Measurements from ENCODE around the gene FHIT.

The FHIT gene

GRCh38 chr3:61057464-61057863 lies 193.8 kb downstream of the FHIT start:
- TF ChIP-seq SIN3A (IDR thresholded peaks at IDR 0.05; ENCODE audit: borderline replicate concordance, insufficient read depth, low read length) (no peak), POLR2AphosphoS5 (IDR thresholded peaks at IDR 0.05; ENCODE audit: low read depth, low read length) (no peak), FOXP2 (optimal IDR thresholded peaks at IDR 0.05; ENCODE audit: borderline replicate concordance, extremely low read depth, extremely low read length, insufficient read depth) (no peak), TAF1 (IDR thresholded peaks at IDR 0.05; ENCODE audit: borderline replicate concordance, insufficient read depth, low read length) (no peak)
- TF ChIP-seq, protein P1, sequence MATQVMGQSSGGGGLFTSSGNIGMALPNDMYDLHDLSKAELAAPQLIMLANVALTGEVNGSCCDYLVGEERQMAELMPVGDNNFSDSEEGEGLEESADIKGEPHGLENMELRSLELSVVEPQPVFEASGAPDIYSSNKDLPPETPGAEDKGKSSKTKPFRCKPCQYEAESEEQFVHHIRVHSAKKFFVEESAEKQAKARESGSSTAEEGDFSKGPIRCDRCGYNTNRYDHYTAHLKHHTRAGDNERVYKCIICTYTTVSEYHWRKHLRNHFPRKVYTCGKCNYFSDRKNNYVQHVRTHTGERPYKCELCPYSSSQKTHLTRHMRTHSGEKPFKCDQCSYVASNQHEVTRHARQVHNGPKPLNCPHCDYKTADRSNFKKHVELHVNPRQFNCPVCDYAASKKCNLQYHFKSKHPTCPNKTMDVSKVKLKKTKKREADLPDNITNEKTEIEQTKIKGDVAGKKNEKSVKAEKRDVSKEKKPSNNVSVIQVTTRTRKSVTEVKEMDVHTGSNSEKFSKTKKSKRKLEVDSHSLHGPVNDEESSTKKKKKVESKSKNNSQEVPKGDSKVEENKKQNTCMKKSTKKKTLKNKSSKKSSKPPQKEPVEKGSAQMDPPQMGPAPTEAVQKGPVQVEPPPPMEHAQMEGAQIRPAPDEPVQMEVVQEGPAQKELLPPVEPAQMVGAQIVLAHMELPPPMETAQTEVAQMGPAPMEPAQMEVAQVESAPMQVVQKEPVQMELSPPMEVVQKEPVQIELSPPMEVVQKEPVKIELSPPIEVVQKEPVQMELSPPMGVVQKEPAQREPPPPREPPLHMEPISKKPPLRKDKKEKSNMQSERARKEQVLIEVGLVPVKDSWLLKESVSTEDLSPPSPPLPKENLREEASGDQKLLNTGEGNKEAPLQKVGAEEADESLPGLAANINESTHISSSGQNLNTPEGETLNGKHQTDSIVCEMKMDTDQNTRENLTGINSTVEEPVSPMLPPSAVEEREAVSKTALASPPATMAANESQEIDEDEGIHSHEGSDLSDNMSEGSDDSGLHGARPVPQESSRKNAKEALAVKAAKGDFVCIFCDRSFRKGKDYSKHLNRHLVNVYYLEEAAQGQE (IDR thresholded peaks at IDR 0.05; ENCODE audit: insufficient read depth in 1 of 2, low read depth in 2 of 2, low read length in 2 of 2), result no peak

DNA sequence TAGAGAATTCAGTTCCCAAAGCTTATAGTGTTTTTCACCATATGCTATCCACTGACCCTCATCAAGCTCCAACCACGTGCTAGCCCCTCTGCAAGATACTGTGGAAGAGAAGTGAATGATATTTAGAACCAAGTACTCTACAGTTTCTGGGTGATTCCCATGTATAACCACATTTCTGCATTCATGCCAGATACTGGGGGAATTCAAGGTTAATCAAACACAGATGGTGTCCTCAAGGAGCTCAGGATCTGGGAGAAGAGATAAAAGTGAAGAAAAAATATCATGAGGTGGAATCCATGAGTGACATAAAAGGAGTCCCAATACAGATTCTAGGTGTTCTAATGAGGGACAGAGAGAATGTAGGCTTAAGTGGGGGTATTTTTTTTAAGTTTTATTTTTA lies 195.8 kb downstream of the FHIT start:
- TF ChIP-seq, protein P1 (IDR thresholded peaks at IDR 0.05; ENCODE audit: insufficient read depth in 1 of 2, low read depth in 2 of 2, low read length in 2 of 2), result no peak
- TF ChIP-seq POLR2AphosphoS5 (IDR thresholded peaks at IDR 0.05; ENCODE audit: low read depth, low read length) (no peak), FOXP2 (optimal IDR thresholded peaks at IDR 0.05; ENCODE audit: borderline replicate concordance, extremely low read depth, extremely low read length, insufficient read depth) (no peak), SIN3A (IDR thresholded peaks at IDR 0.05; ENCODE audit: borderline replicate concordance, insufficient read depth, low read length) (no peak), TAF1 (IDR thresholded peaks at IDR 0.05; ENCODE audit: borderline replicate concordance, insufficient read depth, low read length) (no peak)

DNA sequence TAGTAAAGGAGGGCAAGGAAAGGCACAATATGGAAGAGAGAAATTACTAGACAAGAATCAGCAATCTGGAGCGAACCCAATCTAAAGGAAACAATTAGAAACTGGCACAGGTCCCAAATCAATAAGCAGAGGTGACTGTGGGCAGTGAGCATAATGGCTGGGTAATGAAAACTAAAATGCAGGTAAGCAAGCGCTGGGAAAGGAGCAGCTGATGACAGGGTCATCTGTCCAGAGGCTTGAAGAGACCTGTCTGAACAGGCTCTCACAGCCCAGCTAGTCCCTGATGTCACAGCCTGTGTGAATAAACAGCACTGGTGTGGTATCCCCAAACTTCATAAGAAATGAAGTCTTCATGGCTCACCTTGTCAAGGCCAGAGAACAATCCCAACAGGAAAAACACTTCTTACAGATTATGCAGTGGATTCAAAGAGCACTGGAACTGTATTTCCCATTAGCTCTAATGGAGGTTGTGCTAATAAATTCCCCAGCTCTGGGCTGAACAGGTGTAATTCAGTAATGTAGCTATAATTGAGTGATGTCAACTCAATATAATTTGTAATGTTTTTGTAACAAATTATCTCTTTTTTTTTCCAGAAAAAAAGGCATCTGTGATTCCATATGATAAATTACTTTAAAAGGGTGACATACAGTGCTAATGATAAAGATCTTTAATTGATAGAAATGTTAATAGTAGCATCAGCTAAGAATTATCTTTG lies 197.3 kb downstream of the FHIT start:
- TF ChIP-seq, protein P1 (IDR thresholded peaks at IDR 0.05; ENCODE audit: insufficient read depth in 1 of 2, low read depth in 2 of 2, low read length in 2 of 2), result no peak
- TF ChIP-seq SIN3A (IDR thresholded peaks at IDR 0.05; ENCODE audit: borderline replicate concordance, insufficient read depth, low read length) (no peak), FOXP2 (optimal IDR thresholded peaks at IDR 0.05; ENCODE audit: borderline replicate concordance, extremely low read depth, extremely low read length, insufficient read depth) (no peak), TAF1 (IDR thresholded peaks at IDR 0.05; ENCODE audit: borderline replicate concordance, insufficient read depth, low read length) (no peak), POLR2AphosphoS5 (IDR thresholded peaks at IDR 0.05; ENCODE audit: low read depth, low read length) (no peak)

GRCh38 chr3:61052851-61053250 lies 198.4 kb downstream of the FHIT start:
- TF ChIP-seq SIN3A (IDR thresholded peaks at IDR 0.05; ENCODE audit: borderline replicate concordance, insufficient read depth, low read length), result no peak
- TF ChIP-seq, protein P1 (IDR thresholded peaks at IDR 0.05; ENCODE audit: insufficient read depth in 1 of 2, low read depth in 2 of 2, low read length in 2 of 2), result no peak
- TF ChIP-seq POLR2AphosphoS5 (IDR thresholded peaks at IDR 0.05; ENCODE audit: low read depth, low read length), result no peak
- TF ChIP-seq FOXP2 (optimal IDR thresholded peaks at IDR 0.05; ENCODE audit: borderline replicate concordance, extremely low read depth, extremely low read length, insufficient read depth), result no peak
- TF ChIP-seq TAF1 (IDR thresholded peaks at IDR 0.05; ENCODE audit: borderline replicate concordance, insufficient read depth, low read length), result no peak
